Calu3 (cell line): Measurements from ENCODE around the gene UCK2. TPM values are rescaled to one million over a fixed set of nuclear protein-coding genes. Genes with fewer than 3 reads are reported as not detected.

Experiments used
- BruUV-seq: library from RNA; stranded (reverse); fragments of 400-500 nt; replicated peaks from 2 replicates; lab custom pipeline; 2021; lab: Mats Ljungman, UMichigan
- CTCF ChIA-PET: fragments of 300-600 bp; sonication (Branson Sonifier 250); formaldehyde crosslinking; loops from one replicate; lab custom pipeline; 2022; ENCODE audit warnings: antibody characterized with exemption; lab: Charles Lee
- DNase-seq: peaks from one replicate; pipeline ENCODE4 v3.0.0; 2022
- H3K27ac Mint-ChIP-seq: one replicate; pipeline ENCODE4 v1.8.0; 2022; ENCODE audit warnings: mixed read lengths; ENCODE audit not compliant: unreplicated experiment
- H3K27me3 Mint-ChIP-seq: one replicate; pipeline ENCODE4 v1.8.0; 2022; ENCODE audit warnings: mixed read lengths; ENCODE audit not compliant: unreplicated experiment
- H3K36me3 Mint-ChIP-seq: one replicate; pipeline ENCODE4 v1.8.0; 2022; ENCODE audit warnings: mild to moderate bottlenecking, moderate library complexity, mixed read lengths; ENCODE audit not compliant: insufficient read depth, unreplicated experiment
- H3K4me1 Mint-ChIP-seq: one replicate; pipeline ENCODE4 v1.8.0; 2022; ENCODE audit warnings: mild to moderate bottlenecking, low read depth, mixed read lengths; ENCODE audit not compliant: unreplicated experiment
- H3K4me3 Mint-ChIP-seq: one replicate; pipeline ENCODE4 v1.8.0; 2022; ENCODE audit warnings: mild to moderate bottlenecking, low read depth, moderate library complexity, mixed read lengths; ENCODE audit not compliant: unreplicated experiment
- H3K9me3 Mint-ChIP-seq: one replicate; pipeline ENCODE4 v1.8.0; 2022; ENCODE audit warnings: low read depth, mixed read lengths; ENCODE audit not compliant: unreplicated experiment
- CTCF ChIP-seq: fragments of 200-600 bp; IDR thresholded peaks from one replicate; pipeline ENCODE4 v1.8.0; 2022; ENCODE audit warnings: antibody characterized with exemption; ENCODE audit not compliant: unreplicated experiment
- intact Hi-C: fragments of 100-400 bp; cut with micrococcal nuclease; formaldehyde crosslinking; loops from one replicate; pipeline ENCODE4 v1.10.0; 2022; ENCODE audit not compliant: unreplicated experiment
- total RNA-seq: library from RNA; stranded (reverse); gene quantifications from 2 replicates; pipeline ENCODE4 v1.2.3, GENCODE V29; 2022

The UCK2 gene
- total RNA-seq, 1 experiment from 2014 or later = 109 TPM

GRCh38 chr1:165860065-165860464 lies 32.7 kb downstream of the UCK2 start:
- intact Hi-C loops = no loop called here
- H3K36me3 Mint-ChIP-seq = no peaks in the 10 kb centered on the region
- no peak overlapping the region for H3K27ac Mint-ChIP-seq
- H3K4me3 Mint-ChIP-seq = no peak overlapping the region
- no peaks in the 10 kb centered on the region for H3K9me3 Mint-ChIP-seq
- peaks cover 63% of the 10 kb centered on the region for H3K4me1 Mint-ChIP-seq
- H3K27me3 Mint-ChIP-seq = no peaks in the 10 kb centered on the region
- CTCF ChIA-PET = interaction anchor here (1.0 kb wide), 1 partner anchor 26 kb away, joined by 3 read pairs; no protein-coding TSS in a partner anchor
- no peak for DNase-seq
- BruUV-seq = no TSS peak
- TF ChIP-seq CTCF = no peak

GRCh38 chr1:165861911-165862310 lies 34.5 kb downstream of the UCK2 start:
- H3K36me3 Mint-ChIP-seq = peaks cover 5% of the 10 kb centered on the region
- no peak for DNase-seq
- intact Hi-C loops = no loop called here
- H3K27me3 Mint-ChIP-seq = no peaks in the 10 kb centered on the region
- no peak for TF ChIP-seq CTCF
- H3K9me3 Mint-ChIP-seq = no peaks in the 10 kb centered on the region
- no TSS peak for BruUV-seq
- CTCF ChIA-PET = no interaction called here
- no peak overlapping the region for H3K4me3 Mint-ChIP-seq
- no peak overlapping the region for H3K27ac Mint-ChIP-seq
- H3K4me1 Mint-ChIP-seq = peaks cover 64% of the 10 kb centered on the region

- no peak for DNase-seq
- TF ChIP-seq CTCF = no peak
- H3K27ac Mint-ChIP-seq = no peak overlapping the region
- no TSS peak for BruUV-seq
- intact Hi-C loops = no loop called here
- H3K9me3 Mint-ChIP-seq = no peaks in the 10 kb centered on the region
- no peaks in the 10 kb centered on the region for H3K27me3 Mint-ChIP-seq
- peaks cover 58% of the 10 kb centered on the region for H3K4me1 Mint-ChIP-seq
- CTCF ChIA-PET = no interaction called here
- no peak overlapping the region for H3K4me3 Mint-ChIP-seq
- peaks cover 5% of the 10 kb centered on the region for H3K36me3 Mint-ChIP-seq
These were observed 35.0 kb downstream of the UCK2 start for GRCh38 chr1:165862448-165862847.

- peaks cover 5% of the 10 kb centered on the region for H3K36me3 Mint-ChIP-seq
- TF ChIP-seq CTCF = no peak
- CTCF ChIA-PET = no interaction called here
- no TSS peak for BruUV-seq
- no peaks in the 10 kb centered on the region for H3K27me3 Mint-ChIP-seq
- H3K4me1 Mint-ChIP-seq = peaks cover 51% of the 10 kb centered on the region
- no peaks in the 10 kb centered on the region for H3K9me3 Mint-ChIP-seq
- H3K27ac Mint-ChIP-seq = no peak overlapping the region
- DNase-seq = no peak
- no peak overlapping the region for H3K4me3 Mint-ChIP-seq
- intact Hi-C loops = no loop called here
These were observed 35.9 kb downstream of the UCK2 start for GRCh38 chr1:165863346-165863745.
